Sigmoid colon (tissue), 7 donors: ENCODE measurements around the gene WFIKKN1. TPM values are rescaled to one million over a fixed set of nuclear protein-coding genes. Genes with fewer than 3 reads are reported as not detected.

ENCODE experiments used
- DNase-seq: peaks from one replicate; pipeline ENCODE4 v3.0.0-alpha.2; 2019
- H3K27ac ChIP-seq, 4 donors: fragments of 200-600 bp; sonication (generic); one replicate each; pipeline ENCODE4 v1.5.1; 2016 to 2019; ENCODE audit warnings: mild to moderate bottlenecking in 1 of 4
- H3K27me3 ChIP-seq, 3 donors: fragments of 200-600 bp; sonication (generic); one replicate each; pipeline ENCODE4 v1.5.1; 2019; ENCODE audit warnings: mild to moderate bottlenecking in 1 of 3
- H3K36me3 ChIP-seq, 4 donors: fragments of 200-600 bp; sonication (generic); one replicate each; pipeline ENCODE4 v1.5.1; 2016 to 2019
- H3K4me1 ChIP-seq, 4 donors: fragments of 200-600 bp; sonication (generic); one replicate each; pipeline ENCODE4 v1.5.1; 2017 to 2019
- H3K4me3 ChIP-seq, 4 donors: fragments of 200-600 bp; sonication (generic); one replicate each; pipeline ENCODE4 v1.5.1; 2017 to 2019; ENCODE audit warnings: mild to moderate bottlenecking in 2 of 4, moderate library complexity in 1 of 4
- H3K9me3 ChIP-seq, 4 donors: fragments of 200-600 bp in 3 of 4; sonication (generic) in 3 of 4; one replicate each; pipeline versions ENCODE4 v1.5.1 to v1.6.1; 2013 to 2019
- CTCF ChIP-seq, 4 experiments: fragments of 450-650 bp in 3 of 4; fragments of 200-600 bp in 1 of 4; IDR thresholded peaks; one replicate each; pipeline ENCODE4 v1.5.1; 2016 to 2019; ENCODE audit warnings: antibody characterized with exemption in 4 of 4, mild to moderate bottlenecking in 3 of 4, moderate library complexity in 2 of 4
- EP300 ChIP-seq, 4 donors: sonication (generic); formaldehyde crosslinking; IDR thresholded peaks; one replicate each; pipeline ENCODE4 v1.6.1; 2017; ENCODE audit warnings: antibody characterized with exemption in 4 of 4
- POLR2A ChIP-seq, 2 donors: fragments of 450-650 bp; IDR thresholded peaks; one replicate each; pipeline ENCODE4 v1.6.1; 2016; ENCODE audit warnings: antibody characterized with exemption in 2 of 2, mild to moderate bottlenecking in 2 of 2, moderate library complexity in 2 of 2
- POLR2AphosphoS5 ChIP-seq, 4 donors: sonication (generic); formaldehyde crosslinking; IDR thresholded peaks; one replicate each; pipeline ENCODE4 v1.6.1; 2017; ENCODE audit warnings: antibody characterized with exemption in 4 of 4
- WGBS, 2 donors: extraction: QIAGEN DNeasy Blood & Tissue Kit; methylation state at CpG; one replicate each; pipeline ENCODE4 v1.1.7; 2013; 5-methylcytosine and 5-hydroxymethylcytosine counted together
- intact Hi-C: fragments of 100-400 bp; cut with DNase I; formaldehyde crosslinking; loops from one replicate; pipeline ENCODE4 v1.15.1; 2023
- polyA plus RNA-seq, 3 donors: library from polyadenylated mRNA; stranded (reverse); fragments of 200-250 nt; gene quantifications; one replicate each; pipeline ENCODE4 v1.2.3, GENCODE V29; 2013
- total RNA-seq, 4 donors: library from RNA; depleted of rRNA; stranded (reverse); fragments of >200 nt; gene quantifications; one replicate each; pipeline ENCODE4 v1.1.0, GENCODE V29; 2016
- donor health status: healthy with polysubstance abuse.
- donor health status: Bipolar disorder and iron deficiency.
- donor health status: healthy.

Gene WFIKKN1
- total and polyA plus RNA-seq, 7 donors, result 0.27 to 1.4 (median 0.49) TPM

DNA sequence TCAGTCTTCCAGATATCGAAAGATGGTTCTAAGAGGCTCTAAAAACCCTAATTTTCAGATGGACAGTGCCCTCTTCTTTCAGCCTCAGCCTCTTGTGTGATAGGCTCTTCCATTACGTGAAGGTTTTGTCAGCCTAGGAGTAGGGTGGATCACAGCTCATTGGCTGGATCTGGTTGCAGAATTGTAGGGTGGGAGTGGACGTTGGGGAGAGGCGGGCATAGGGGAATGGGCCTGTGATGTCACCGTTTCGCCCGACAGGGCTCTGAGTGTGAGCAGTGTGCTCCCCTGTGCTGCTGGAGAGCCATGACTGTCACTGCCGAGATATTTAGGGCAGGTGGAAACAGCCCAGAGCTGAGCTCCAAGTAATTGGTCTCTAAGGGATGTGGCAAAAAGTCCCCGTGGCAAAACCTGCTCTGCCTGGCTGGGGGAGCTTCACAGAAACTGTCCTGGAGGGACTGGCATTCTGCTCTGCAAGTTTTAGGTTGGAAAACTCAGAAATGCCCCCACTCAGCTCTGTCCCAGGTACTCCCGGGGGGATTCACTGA, 6.2 kb upstream of the WFIKKN1 start:
- 84 to 88% methylated on average over 10 of the region's 10 CpGs for WGBS, 2 donors
- intact Hi-C loops, result no loop called here

GRCh38 chr16:625117-625976, 5.4 kb upstream of the WFIKKN1 start:
- peak; percentile 63 for DNase-seq
- H3K4me3 ChIP-seq, result no peak overlapping the region
- peak overlapping the region in 1 of 4 donors; percentile 82 for H3K27ac ChIP-seq
- H3K9me3 ChIP-seq, result no peaks in the 10 kb centered on the region
- no peaks in the 10 kb centered on the region for H3K27me3 ChIP-seq
- H3K4me1 ChIP-seq, result peaks cover 0 to 42% (median 30%) of the 10 kb centered on the region in 4 donors
- intact Hi-C loops, result no loop called here
- TF ChIP-seq POLR2AphosphoS5 (IDR thresholded peaks at IDR 0.05), result no peak
- TF ChIP-seq CTCF (IDR thresholded peaks at IDR 0.05), result no peak
- no peak for TF ChIP-seq EP300 (IDR thresholded peaks at IDR 0.05)
- no peak for TF ChIP-seq POLR2A (IDR thresholded peaks at IDR 0.05)
- WGBS, 2 donors, result 93 to 96% methylated on average over 37 of the region's 37 CpGs
- peaks cover 0 to 20% (median 10%) of the 10 kb centered on the region in 4 donors for H3K36me3 ChIP-seq

More for the DNA sequence above, 6.2 kb upstream of the WFIKKN1 start:
- Histone ChIP-seq H3K4me1 (peaks cover 0 to 35% (median 22%) of the 10 kb centered on the region in 4 donors), H3K27ac (no peak overlapping the region), H3K4me3 (no peak overlapping the region), H3K36me3 (peaks cover 0 to 20% (median 10%) of the 10 kb centered on the region in 4 donors), H3K9me3 (no peaks in the 10 kb centered on the region), H3K27me3 (no peaks in the 10 kb centered on the region)
- no peak for TF ChIP-seq POLR2A (IDR thresholded peaks at IDR 0.05)
- no peak for TF ChIP-seq CTCF (IDR thresholded peaks at IDR 0.05)
- no peak for DNase-seq

GRCh38 chr16:625977-626765, 4.6 kb upstream of the WFIKKN1 start:
- DNase-seq, result peak; percentile 59
- Histone ChIP-seq H3K27ac (peak overlapping the region in 3 of 4 donors; percentile 69 to 82 (median 70)), H3K4me3 (no peak overlapping the region), H3K4me1 (peaks cover 0 to 47% (median 35%) of the 10 kb centered on the region in 4 donors), H3K36me3 (peaks cover 0 to 20% (median 10%) of the 10 kb centered on the region in 4 donors), H3K9me3 (no peaks in the 10 kb centered on the region), H3K27me3 (peaks cover 0 to 4% (median 0%) of the 10 kb centered on the region in 3 donors)
- intact Hi-C loops, result no loop called here
- TF ChIP-seq CTCF (IDR thresholded peaks at IDR 0.05) (no peak), POLR2AphosphoS5 (IDR thresholded peaks at IDR 0.05) (no peak)
- 95% methylated on average over 35 of the region's 35 CpGs for WGBS, 2 donors

DNA sequence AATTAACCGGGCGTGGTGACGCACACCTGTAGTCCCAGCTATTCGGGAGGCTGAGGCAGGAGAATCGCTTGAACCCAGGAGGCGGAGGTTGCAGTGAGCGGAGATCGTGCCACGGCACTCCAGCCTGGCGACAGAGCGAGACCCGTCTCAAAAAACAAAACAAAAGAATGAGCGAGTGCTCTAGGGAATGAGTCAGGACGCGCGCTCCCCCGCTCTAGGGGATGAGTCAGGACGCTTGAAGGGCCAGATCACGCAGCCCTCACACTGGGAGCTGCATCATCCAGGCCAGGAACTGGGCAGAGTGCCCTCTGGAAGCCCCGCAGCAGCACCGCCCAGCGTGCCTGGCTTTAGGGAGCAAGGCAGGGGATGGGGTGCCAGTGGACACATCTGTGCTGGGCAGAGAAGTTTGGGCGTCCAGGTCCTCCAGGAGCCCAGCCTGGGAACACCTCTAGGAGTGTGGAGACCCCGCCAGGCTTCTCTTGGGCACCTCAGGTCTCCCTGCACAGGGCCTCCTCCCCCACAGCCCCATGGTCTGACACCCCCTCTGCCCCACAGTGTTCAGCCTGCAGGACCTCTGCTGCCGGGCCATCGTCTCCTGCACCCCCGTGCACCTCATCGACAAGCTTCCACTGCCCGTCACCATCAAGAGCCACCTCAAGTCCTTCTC, 3.9 kb upstream of the WFIKKN1 start:
- Histone ChIP-seq H3K27me3 (peaks cover 0 to 7% (median 0%) of the 10 kb centered on the region in 3 donors), H3K9me3 (no peaks in the 10 kb centered on the region), H3K36me3 (peaks cover 0 to 20% (median 10%) of the 10 kb centered on the region in 4 donors), H3K4me3 (no peak overlapping the region), H3K4me1 (peaks cover 0 to 43% (median 30%) of the 10 kb centered on the region in 4 donors), H3K27ac (peak overlapping the region; percentile 13 to 82 (median 70))
- peak; percentile 84 for DNase-seq
- intact Hi-C loops, result no loop called here
- 91 to 95% methylated on average over 29 of the region's 29 CpGs for WGBS, 2 donors
- TF ChIP-seq POLR2AphosphoS5 (IDR thresholded peaks at IDR 0.05) (peak in 2 of 4 donors; percentile 30 to 71), POLR2A (IDR thresholded peaks at IDR 0.05) (no peak)
